Measurements from ENCODE around the gene PALLD.
A peak's percentile ranks its signal among the peaks of the same experiment; 100 is the strongest.
"Not testable (repeated sequence)": the region's sequence is repeated elsewhere in the genome, so short reads cannot be mapped to it uniquely, and the experiment has no call there.

The PALLD gene

GRCh38 chr4:168805341-168805740 is 308.5 kb downstream of the PALLD start:
- DNase-seq: no peak

GRCh38 chr4:168806247-168806646 is 309.4 kb downstream of the PALLD start:
- DNase-seq: not testable (repeated sequence)

- no peak for DNase-seq
Observed at GRCh38 chr4:168811207-168811606, 314.4 kb downstream of the PALLD start.

DNA sequence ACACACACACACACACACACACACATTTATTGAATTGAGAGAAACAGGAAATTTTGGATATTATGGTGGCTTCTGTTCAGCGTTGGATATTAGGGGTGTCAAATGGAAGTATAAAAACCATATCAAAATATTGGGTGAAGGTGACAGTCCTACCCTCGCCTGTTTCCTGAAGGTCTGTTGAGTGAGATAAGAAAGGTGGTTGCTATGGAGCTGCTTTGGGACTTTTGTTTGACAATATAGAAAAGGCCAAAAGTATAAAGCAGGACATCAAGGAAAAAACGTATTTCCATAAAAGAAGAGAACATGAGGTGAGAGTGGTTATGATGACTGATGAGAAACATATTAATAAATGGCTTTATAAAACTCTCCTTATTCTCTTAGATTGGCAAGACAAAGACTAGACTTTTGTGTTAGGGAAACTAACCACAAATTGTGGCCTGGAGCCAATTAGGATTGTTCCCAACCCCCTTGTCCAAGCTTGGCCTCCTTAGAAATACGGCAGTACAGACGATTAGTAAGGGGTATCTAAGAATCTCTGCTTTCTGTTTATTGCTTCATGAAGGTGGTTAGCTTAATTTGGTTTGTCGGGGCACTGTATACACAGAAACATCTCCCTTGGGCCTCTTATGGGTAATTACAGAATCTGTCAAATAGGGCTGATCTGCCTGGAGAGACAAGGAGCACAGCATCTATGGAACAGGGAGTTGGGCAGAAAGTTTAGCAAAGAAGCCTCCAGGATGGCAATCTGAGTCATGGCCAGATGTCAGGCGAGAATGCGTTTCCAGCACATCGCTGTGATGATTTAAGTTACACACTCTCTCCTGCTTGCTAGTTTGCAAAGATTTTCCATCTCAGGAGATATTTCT is 315.2 kb downstream of the PALLD start:
- DNase-seq: no peak

- no peak for DNase-seq
Observed at GRCh38 chr4:168812806-168813205, 316.0 kb downstream of the PALLD start.

DNA sequence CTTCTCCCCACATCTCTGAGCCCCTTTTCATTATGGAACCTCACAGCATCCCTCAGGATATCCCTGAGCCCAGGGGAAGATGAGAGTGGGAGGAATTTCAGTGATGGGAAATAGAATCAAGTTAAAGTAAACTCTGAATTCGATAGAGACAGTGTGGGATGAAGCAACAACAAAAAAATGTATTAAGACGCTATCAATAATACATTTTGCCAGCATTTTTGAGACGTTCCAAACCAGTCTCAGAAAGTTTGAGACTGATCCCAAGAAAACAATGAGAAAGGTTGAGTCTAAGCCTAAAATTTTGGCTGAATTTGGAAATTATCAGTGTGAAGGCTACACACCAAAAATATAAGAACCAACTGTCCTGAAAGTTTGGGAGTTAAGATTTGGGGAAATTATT is 317.0 kb downstream of the PALLD start:
- no peak for DNase-seq

DNA sequence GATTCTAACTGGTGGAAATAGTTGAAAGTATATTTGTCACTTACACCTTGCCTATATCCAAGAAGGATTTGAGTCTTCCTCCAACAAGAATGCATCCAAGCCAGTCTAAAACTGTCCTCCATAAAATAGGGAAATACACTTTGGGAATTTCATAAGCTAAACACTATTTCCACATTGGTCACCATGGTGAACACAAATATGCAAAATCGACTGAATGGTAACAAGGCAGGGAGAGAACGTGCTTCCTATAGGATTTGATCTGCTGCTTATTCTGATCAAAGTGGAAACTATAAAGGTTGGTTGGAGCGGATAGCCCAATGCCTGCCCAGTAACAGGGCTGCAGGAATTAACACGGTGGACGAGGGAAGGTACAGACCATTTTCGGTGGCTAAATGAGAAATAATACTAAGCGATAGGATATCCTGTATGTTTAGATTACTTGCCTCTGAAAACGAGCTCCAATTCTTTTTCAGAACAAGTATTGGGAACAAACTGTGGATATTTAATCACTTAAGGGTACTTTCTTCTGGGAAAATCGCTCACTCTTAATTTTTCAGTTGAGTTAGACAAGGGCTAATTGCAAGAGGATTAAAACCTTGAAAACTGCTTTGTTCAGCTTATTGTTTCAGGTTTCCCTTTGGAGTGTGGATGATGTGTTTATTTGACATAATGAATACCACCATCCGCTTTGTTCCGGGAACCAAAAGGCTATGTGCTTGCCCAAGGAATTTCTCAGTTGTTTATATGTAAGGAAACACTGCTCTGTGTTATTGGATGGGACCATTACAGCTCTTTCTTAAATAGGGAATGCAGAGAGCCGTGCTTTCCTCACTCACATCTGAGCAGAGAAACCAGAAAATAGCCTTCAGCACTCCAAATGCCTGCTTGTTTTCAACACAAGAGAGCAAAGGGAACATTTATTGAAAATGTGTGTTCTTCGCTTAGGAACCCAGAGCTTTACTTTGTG is 318.8 kb downstream of the PALLD start:
- DNase-seq: no peak

DNA sequence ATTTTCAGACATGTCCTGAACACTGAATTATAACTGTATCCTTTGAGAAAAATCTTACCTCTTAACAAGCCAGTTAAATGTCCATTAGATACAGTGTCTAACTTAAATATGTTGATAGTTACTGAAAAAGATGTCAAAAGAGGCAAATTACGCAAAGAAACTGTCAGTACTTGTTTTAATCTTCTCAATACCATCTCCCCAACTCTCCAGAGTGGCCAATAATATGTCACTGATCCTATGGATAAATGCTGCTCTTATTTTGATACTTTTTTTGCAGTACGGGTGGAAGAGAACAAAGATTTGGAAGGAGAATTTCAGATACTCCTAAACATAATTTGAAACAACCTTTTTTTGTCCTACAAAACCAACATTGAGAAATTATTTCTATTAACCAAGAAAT is 320.5 kb downstream of the PALLD start:
- no peak for DNase-seq

- DNase-seq: no peak
Observed at GRCh38 chr4:168822481-168822880, 325.6 kb downstream of the PALLD start.

- no peak for DNase-seq
Observed at GRCh38 chr4:168825975-168826374, 329.1 kb downstream of the PALLD start.

GRCh38 chr4:168826620-168827019 is 329.8 kb downstream of the PALLD start:
- no peak for DNase-seq

DNA sequence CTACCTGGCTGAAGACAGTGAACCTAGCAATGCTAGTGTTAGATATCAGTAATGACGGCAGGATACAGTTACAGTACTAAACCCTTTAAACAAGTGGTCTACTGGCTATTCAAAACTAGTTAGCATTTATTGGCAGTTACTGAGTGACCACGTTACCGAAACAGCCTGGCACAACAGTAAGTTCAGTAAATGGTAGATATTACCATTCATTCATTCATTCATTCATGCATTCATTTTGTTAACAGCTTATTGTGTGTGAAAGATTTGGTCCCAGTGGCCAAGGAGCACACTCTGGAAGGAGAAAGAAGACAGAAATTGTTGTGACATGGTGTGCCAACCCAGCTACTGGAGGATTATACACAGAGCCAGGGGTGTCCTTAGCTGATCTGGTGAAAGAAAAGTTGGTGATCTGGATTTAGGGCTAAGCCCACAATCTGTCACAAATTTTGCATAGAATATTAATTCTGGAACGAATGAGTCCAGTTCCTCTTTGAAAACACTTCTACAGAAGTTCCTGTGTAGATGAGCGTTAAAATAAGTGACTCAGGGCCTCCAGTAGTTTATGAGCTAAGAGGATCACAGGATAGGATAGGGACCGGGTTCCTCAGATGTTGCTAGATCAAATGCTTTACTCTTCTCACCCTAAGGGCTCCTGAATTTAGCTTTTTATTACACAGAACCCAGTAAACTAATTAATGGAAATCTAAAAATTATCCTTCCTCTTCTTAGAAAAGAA is 334.1 kb downstream of the PALLD start:
- no peak for DNase-seq

GRCh38 chr4:168831585-168831918 is 334.7 kb downstream of the PALLD start:
- no peak for DNase-seq

DNA sequence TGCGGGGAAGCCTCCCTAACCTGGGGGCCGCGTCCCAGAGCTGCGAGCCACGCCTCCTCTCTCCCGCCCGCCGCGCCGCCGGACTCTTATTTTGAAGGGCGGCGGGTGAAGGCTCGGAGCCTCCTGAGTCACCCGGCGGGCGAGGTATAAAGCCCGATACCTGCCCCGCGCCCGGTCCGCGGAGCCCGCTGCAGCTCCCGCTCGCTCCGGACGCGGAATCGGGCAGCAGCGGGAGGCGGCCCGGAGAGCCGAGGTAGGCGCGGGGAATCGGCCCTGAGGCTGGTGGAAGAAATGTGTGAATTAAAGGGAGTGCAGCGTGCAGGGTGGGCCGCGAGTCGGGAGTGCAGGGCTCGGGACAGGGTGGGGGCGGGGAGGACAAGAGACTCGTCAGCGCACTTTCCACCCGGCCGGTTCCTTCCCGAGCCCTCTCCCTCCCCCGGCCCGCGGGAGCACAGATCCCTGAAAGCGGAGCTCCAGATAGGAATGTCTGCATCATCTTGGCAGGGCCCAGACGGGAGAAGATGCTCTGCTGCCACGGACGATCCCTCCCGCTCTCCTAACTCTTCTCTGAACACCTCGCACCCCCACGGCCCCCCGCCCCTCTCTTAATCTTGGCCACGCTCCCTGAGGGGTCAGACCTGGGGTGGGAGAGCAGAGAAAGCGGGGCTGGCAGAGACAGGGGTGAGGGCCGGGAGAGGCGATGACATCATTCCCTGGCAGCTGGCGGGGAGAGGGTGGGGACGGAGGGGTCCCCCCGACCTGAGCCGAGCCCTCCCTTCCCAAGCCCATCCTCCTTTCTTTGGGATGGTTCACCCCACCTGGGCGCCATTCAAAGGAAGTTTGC is 335.3 kb downstream of the PALLD start:
- DNase-seq: peak; percentile 59

GRCh38 chr4:168832763-168833575 is 336.1 kb downstream of the PALLD start:
- no peak for DNase-seq

DNA sequence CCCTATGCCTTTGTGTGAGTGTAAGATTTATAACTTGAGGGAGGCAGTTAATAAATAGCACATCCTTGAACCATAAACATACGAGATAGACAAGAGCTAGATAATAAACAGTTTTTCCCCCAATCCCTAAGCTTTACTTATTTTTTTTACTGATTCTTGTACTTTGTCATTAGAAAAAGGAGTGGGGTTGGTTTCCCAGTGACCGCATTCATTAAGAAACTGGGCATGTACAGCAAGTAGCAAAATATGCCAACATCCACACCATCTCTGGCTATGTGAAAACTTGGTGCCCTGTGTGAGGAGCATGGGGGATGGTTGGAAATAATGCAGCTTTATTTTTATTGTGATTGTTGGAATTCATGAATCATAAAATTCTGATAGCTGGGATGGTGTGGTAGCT is 337.0 kb downstream of the PALLD start:
- no peak for DNase-seq

DNA sequence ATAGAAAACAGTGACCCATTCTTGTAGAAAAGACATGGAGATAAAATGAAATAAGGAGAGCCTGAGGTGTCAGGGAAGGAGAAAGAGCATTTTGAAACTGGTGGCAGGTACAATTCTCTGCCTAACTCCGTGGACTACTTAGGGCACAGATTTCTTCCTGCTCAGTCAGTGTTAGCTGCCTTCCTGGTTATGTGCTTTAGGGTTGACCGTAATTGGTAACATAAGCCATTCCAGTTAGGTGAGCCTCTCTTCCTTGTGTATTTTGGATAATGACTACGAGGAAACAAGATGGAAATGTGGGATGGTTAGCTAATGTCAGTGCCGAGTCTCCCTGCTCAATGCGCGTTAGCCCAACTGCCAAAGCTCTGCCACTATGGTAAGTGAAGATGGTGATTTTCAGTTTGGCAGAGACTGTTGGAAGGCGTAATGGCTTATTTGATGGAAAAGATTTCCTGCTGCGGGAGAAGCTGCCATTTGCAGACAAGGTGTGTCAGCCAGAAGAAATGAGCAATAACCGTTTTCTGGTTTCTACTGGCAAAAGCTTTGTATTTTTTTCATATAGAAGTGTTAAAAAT is 339.1 kb downstream of the PALLD start:
- DNase-seq: no peak

DNA sequence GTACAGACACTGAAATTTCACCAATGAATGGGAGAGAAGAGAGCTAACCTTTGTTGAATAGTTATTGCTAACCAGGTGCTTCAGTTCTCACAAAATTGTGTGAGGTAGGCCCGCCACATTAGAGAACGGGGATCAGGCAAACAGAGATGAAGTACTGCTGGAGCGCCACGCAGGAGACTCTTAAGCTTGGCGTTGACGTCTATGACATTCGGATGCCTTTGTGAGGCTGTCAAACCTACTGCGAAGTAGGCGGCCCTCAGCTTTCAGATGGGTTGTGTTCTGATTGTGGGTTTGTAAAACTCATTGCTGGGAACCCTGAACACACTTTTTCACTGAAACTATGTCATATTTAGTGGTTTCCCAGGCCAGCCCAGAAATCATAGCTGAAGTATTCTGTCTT is 339.6 kb downstream of the PALLD start:
- no peak for DNase-seq

DNA sequence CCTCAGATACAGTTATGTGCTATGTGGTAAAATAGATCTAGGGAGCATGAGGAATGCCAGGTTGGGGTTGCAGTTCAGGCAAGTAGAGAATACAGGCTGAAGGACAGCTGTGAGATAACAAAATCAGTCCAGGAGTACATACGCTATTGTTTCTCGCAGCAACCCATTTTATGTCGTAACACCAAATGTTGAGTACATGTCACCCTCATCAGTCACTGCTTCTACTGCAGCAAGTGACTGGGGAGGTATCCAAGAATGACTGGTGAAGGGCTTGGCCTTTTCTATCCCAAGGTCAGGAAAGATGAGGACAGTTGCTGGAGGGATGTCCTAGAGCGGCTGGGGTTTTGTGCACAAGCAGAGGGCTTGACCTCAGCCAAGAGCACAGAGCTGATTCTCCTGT is 341.1 kb downstream of the PALLD start:
- DNase-seq: no peak

GRCh38 chr4:168839758-168840391 is 343.0 kb downstream of the PALLD start:
- DNase-seq: no peak

- DNase-seq: no peak
Observed at GRCh38 chr4:168840392-168840763, 343.5 kb downstream of the PALLD start.

All from CD4-positive, alpha-beta T cell treated with Interleukin-6 for 4 hours (primary cell).